Caki2 (cell line): ENCODE data around the gene DES. TPM values are rescaled to one million over a fixed set of nuclear protein-coding genes. Genes with fewer than 3 reads are reported as not detected.
A peak's percentile ranks its signal among the peaks of the same experiment; 100 is the strongest.
"Not testable (repeated sequence)": the region's sequence is repeated elsewhere in the genome, so short reads cannot be mapped to it uniquely, and the experiment has no call there.

Experiments used
- DNase-seq: peaks from one replicate; pipeline ENCODE4 v3.0.0-alpha.2; 2015; ENCODE audit warnings: low read depth
- in situ Hi-C: cut with HindIII; loops from 2 replicates; pipeline ENCODE4 v1.10.0; 2016; ENCODE audit warnings: low sequenced_read_pairs, low pct_unique_long_range_greater_than_20kb, mixed read lengths
- total RNA-seq: library from RNA; depleted of rRNA; stranded (reverse); fragments of >200 nt; shearing (Covaris generic); gene quantifications from 2 replicates; pipeline ENCODE4 v1.2.3, GENCODE V29; 2014; ENCODE audit warnings: low replicate concordance; rRNA removed

Gene DES
- 4.9 TPM in 1 of 2 replicates, not detected in the other for total RNA-seq

GRCh38 chr2:219418155-219419011 lies at the start of gene DES:
Gene DES, plus strand, starts transcription at chr2:219418377. Its CDS starts 86 bp downstream, at chr2:219418463.
- DNase-seq: no peak
- in situ Hi-C loops: no loop called here

- in situ Hi-C loops: no loop called here
- peak; percentile 43 for DNase-seq
Measured at GRCh38 chr2:219368690-219369191, 49.4 kb upstream of the DES start.

- peak; percentile 55 for DNase-seq
- in situ Hi-C loops: no loop called here
Measured at GRCh38 chr2:219369447-219369861, 48.7 kb upstream of the DES start.

- in situ Hi-C loops: no loop called here
Measured at GRCh38 chr2:219378163-219378851, 39.9 kb upstream of the DES start.

GRCh38 chr2:219380926-219381325 lies 37.3 kb upstream of the DES start:
- in situ Hi-C loops: no loop called here
- no peak for DNase-seq

More at GRCh38 chr2:219378163-219378851, 39.9 kb upstream of the DES start:
- no peak for DNase-seq

- in situ Hi-C loops: no loop called here
- no peak for DNase-seq
Measured at GRCh38 chr2:219381448-219381847, 36.7 kb upstream of the DES start.

GRCh38 chr2:219384083-219384713 lies 34.0 kb upstream of the DES start:
- DNase-seq: no peak
- in situ Hi-C loops: no loop called here

GRCh38 chr2:219384859-219385258 lies 33.3 kb upstream of the DES start:
- DNase-seq: no peak
- in situ Hi-C loops: no loop called here

GRCh38 chr2:219385958-219386520 lies 32.1 kb upstream of the DES start:
- DNase-seq: no peak
- in situ Hi-C loops: no loop called here

- DNase-seq: no peak
- in situ Hi-C loops: no loop called here
Measured at GRCh38 chr2:219386532-219387280, 31.5 kb upstream of the DES start.

- in situ Hi-C loops: no loop called here
- peak; percentile 75 for DNase-seq
Measured at GRCh38 chr2:219387306-219388120, 30.7 kb upstream of the DES start, which contains the start of gene DNPEP. Gene DNPEP, minus strand, starts transcription at chr2:219387912. Its CDS starts 118 bp downstream, at chr2:219387794.

GRCh38 chr2:219388121-219388906 lies 29.9 kb upstream of the DES start:
- in situ Hi-C loops: no loop called here
- DNase-seq: peak; percentile 85

GRCh38 chr2:219388907-219389156 lies 29.3 kb upstream of the DES start:
- DNase-seq: no peak
- in situ Hi-C loops: no loop called here

GRCh38 chr2:219392754-219393153 lies 25.4 kb upstream of the DES start:
- no peak for DNase-seq
- in situ Hi-C loops: no loop called here

GRCh38 chr2:219395056-219395455 lies 23.1 kb upstream of the DES start:
- in situ Hi-C loops: not testable (repeated sequence)

GRCh38 chr2:219395609-219396008 lies 22.6 kb upstream of the DES start:
- in situ Hi-C loops: no loop called here
- DNase-seq: no peak

More at GRCh38 chr2:219395056-219395455, 23.1 kb upstream of the DES start:
- not testable (repeated sequence) for DNase-seq
